IPS-18a (cell line): Measurements from ENCODE around the gene GMDS.

Source experiments
- H3K27ac ChIP-seq: one replicate; pipeline ENCODE4 v1.5.1; 2013; ENCODE audit warnings: low read length
- H3K27me3 ChIP-seq: one replicate; pipeline ENCODE4 v1.6.1; 2013; ENCODE audit warnings: mild to moderate bottlenecking, low read length; ENCODE audit not compliant: control insufficient read depth, insufficient read depth
- H3K36me3 ChIP-seq: one replicate; pipeline ENCODE4 v1.6.1; 2013; ENCODE audit warnings: low read depth, low read length; ENCODE audit not compliant: control insufficient read depth
- H3K4me1 ChIP-seq: one replicate; pipeline ENCODE4 v1.6.1; 2013; ENCODE audit warnings: low read depth, low read length; ENCODE audit not compliant: control insufficient read depth
- H3K4me3 ChIP-seq: one replicate; pipeline ENCODE4 v1.5.1; 2013; ENCODE audit warnings: low read length
- H3K9ac ChIP-seq: one replicate; pipeline ENCODE4 v1.6.1; 2013; ENCODE audit warnings: mild to moderate bottlenecking, low read length, moderate library complexity
- H3K9me3 ChIP-seq: one replicate; pipeline ENCODE4 v1.6.1; 2013; ENCODE audit warnings: low read depth, low read length; ENCODE audit not compliant: control insufficient read depth

Gene GMDS

DNA sequence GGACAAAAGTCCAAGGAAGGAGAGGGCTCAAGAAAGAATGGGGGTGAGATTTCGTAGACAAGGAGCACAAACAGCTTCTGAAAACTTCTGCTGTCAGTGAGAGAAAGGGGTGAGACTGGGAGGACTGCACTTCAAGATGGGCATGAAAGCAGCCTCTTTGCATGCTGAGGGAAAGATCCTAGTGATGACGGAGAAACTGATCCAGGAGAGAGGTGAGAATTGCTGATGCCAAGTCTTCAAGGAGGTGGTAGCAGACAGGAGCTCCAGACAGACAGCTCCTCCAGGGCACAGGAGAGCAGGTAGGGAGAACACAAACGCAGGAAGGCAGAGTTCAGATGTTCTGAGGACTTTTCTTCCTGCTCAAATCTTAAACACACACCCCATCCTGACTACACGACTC is 303.9 kb downstream of the GMDS start:
- Histone ChIP-seq H3K36me3 (no peaks in the 10 kb centered on the region), H3K4me1 (peaks cover 4% of the 10 kb centered on the region), H3K4me3 (no peak overlapping the region), H3K27ac (no peak overlapping the region), H3K9ac (no peak overlapping the region), H3K27me3 (no peaks in the 10 kb centered on the region), H3K9me3 (no peaks in the 10 kb centered on the region)

DNA sequence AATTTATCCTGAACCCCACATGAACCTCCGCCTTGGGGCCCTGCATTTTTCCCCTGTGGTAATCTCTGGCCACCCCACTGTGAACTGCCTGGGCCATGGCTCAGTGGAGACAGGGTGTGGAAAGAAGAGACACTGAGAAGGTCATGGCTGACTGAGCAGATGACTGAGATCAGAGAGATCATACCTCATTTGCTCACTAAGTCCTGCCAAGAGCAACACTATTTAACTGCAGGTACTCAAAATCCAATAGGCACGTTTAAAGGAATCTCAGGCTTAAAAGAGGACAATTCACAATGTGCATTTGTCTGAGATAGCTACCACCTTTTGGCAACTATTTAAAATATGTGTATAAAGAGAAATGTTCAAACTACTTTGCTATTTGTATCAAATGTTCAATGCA is 305.0 kb downstream of the GMDS start:
- Histone ChIP-seq H3K4me1 (no peaks in the 10 kb centered on the region), H3K4me3 (no peak overlapping the region), H3K27ac (no peak overlapping the region), H3K9me3 (no peaks in the 10 kb centered on the region), H3K9ac (no peak overlapping the region), H3K36me3 (no peaks in the 10 kb centered on the region), H3K27me3 (no peaks in the 10 kb centered on the region)

DNA sequence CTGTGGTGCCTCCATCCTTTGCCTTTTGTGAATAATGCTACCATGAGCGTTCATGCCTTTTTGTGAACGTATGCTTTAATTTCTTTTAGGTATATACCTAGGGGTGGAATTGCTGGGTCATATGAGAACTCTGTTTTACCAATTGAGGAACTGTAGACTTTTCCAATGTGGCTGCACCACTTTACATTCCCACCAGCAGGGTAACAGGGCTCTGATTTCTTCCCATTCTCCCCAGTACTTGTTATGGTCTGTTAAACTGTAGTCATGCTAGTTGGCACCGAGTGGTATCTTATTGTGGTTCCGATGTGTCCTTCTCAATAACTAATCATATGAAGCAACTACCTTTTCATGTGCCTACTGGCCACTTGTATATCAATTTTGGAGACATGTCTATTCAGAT is 312.1 kb downstream of the GMDS start:
- H3K4me1 ChIP-seq, result no peaks in the 10 kb centered on the region
- H3K27me3 ChIP-seq, result no peaks in the 10 kb centered on the region
- no peak overlapping the region for H3K27ac ChIP-seq

DNA sequence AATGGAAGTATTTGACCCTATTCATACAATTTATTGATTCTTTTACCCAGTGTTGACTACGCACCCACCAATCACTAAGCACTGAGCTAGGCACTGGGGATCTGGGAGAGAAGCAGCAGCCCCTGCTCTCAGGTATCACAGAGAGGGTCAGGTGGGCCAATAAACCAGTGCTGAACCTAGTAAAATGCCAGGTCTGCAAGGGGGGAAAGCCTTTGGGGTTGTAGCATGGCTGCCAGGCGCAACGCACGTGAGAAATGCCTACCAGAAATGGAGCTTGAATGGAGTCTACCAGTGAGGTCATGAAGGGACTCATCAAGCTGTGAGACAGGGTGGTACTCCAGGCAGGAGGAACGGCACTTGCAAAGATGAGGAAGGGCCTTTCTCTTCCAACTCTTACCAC is 313.6 kb downstream of the GMDS start:
- Histone ChIP-seq H3K27me3 (no peaks in the 10 kb centered on the region), H3K27ac (no peak overlapping the region), H3K9ac (no peak overlapping the region), H3K9me3 (no peaks in the 10 kb centered on the region), H3K4me1 (no peaks in the 10 kb centered on the region), H3K4me3 (no peak overlapping the region), H3K36me3 (no peaks in the 10 kb centered on the region)

More for the DNA sequence above, 312.1 kb downstream of the GMDS start:
- Histone ChIP-seq H3K9me3 (no peaks in the 10 kb centered on the region), H3K36me3 (no peaks in the 10 kb centered on the region), H3K4me3 (no peak overlapping the region), H3K9ac (no peak overlapping the region)

DNA sequence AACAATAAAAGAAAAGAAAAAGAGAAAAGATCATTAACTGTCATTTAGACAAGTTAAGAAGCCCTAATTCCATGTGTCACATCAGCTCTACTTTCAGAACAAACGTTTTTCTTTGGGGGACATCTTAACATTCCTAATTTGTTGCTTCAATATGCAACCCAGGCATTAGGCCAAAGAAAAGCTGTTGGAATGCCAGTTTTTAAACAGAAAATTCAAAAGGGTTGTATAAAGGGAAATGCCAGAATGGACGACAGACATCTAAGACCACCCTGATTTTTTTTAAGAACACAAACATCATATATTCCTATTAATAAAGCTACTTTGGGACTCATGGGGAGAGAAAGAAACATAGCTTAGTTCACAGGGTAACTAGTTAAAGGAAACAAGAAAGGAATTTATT is 315.0 kb downstream of the GMDS start:
- Histone ChIP-seq H3K9ac (no peak overlapping the region), H3K27me3 (no peaks in the 10 kb centered on the region), H3K9me3 (no peaks in the 10 kb centered on the region), H3K36me3 (no peaks in the 10 kb centered on the region), H3K27ac (no peak overlapping the region), H3K4me3 (no peak overlapping the region), H3K4me1 (no peaks in the 10 kb centered on the region)

DNA sequence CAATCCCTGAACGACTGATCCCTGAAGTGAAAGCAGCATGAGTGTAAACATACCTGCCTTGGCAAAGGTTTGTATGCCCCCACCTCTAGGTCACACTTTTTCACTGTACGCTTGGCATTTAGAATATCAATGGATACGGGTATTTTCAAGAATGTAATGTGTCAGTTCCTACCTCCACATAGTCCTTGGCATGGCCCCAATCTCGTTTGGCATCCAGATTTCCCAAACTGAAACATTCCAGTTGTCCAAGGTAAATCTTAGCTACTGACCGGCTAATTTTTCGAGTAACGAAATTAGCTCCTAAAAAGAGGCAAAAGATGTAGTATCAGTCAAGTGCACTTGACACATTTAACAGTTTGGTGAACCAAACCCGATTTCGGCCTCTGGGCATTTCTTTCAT is 315.5 kb downstream of the GMDS start:
- Histone ChIP-seq H3K4me3 (no peak overlapping the region), H3K9me3 (no peaks in the 10 kb centered on the region), H3K36me3 (no peaks in the 10 kb centered on the region), H3K27me3 (no peaks in the 10 kb centered on the region), H3K27ac (no peak overlapping the region), H3K4me1 (no peaks in the 10 kb centered on the region), H3K9ac (no peak overlapping the region)

DNA sequence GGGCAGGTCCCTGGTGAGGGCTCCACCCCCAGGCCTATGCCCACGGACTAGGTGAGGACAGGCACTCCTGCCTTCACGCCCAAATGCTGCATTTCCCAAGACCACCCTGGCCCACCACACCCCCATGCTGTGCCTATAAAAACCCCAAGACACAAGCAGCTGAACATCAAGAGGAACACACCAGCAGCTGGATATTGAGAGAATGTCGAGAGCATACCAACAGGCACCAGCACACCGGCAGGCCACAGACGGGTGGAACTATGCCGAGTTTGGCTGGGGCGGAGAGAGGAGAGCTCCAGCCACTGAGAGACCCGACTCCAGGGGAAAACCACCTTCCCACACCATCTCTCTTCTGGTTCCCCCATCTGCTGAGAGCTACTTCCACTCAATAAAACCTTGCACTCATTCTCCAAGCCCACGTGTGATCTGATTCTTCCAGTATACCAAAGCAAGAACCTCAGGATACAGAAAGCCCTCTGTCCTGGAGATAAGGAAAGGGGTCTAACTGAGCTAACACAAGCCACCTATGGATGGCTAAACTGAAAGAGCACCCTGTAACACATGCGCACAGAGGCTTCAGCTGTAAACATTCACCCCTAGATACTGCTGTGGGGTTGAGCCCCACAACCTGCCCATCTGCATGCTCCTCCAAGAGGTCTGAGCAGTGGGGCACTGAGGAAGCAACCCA is 319.5 kb downstream of the GMDS start:
- Histone ChIP-seq H3K9me3 (no peaks in the 10 kb centered on the region), H3K27ac (no peak overlapping the region), H3K4me1 (no peaks in the 10 kb centered on the region), H3K9ac (no peak overlapping the region), H3K4me3 (no peak overlapping the region), H3K36me3 (no peaks in the 10 kb centered on the region), H3K27me3 (no peaks in the 10 kb centered on the region)

DNA sequence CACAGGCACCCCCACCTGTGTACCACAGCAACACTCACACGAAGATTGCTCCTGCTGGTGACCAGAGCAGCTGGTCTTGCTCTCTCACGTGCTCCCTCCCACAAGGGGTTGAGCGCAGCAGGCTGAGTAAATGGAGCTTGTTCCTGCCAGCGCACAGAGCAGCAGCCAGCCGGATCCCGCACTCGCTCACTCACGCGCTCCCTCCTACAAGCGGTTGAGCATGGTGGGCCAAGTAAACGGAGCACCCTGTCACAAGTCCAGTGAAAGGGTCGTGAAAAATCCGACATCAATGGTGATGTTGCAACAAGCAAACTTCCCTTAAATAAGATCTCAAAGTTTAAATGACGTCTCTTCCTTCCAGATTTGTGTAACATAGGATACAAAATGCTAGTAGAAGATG is 322.0 kb downstream of the GMDS start:
- no peaks in the 10 kb centered on the region for H3K9me3 ChIP-seq
- H3K4me3 ChIP-seq, result no peak overlapping the region
- H3K27ac ChIP-seq, result no peak overlapping the region
- H3K27me3 ChIP-seq, result no peaks in the 10 kb centered on the region
- H3K36me3 ChIP-seq, result no peaks in the 10 kb centered on the region
- H3K4me1 ChIP-seq, result no peaks in the 10 kb centered on the region
- no peak overlapping the region for H3K9ac ChIP-seq

DNA sequence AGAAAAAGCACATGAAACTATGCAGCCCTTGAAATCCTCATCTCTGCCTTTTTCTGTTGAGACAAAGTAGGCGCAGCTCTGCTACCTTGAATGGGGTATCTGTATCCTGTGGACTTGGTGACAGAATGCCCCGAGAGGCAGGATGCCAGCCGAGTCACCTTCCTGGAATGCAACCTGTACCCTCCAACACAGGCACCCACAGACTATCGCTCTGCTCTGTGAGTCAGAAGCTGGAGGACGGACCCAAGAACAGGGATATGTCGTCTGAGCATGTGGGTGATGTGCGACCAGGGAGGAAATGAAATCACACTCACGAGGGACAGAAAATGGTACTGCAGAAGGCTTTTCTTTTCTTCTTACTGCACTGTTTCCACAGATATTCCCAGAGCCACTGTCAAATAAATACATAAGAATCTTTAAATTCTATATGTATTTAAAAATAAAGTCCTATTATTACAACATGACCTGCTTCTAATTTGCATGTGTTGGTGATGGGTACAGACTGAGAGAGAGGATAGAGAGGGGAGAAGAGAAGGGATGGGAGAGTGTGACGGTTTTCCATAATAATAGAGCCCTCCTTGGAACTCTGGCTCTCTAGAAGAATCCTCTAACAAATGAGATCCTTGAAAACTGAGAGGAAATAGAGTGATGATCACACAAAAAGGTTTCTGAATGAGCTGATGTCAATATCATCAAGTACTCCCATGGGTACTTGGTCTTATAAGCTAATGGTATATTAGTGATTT is 327.6 kb downstream of the GMDS start:
- Histone ChIP-seq H3K9me3 (no peaks in the 10 kb centered on the region), H3K36me3 (no peaks in the 10 kb centered on the region), H3K4me1 (no peaks in the 10 kb centered on the region), H3K27ac (no peak overlapping the region), H3K27me3 (no peaks in the 10 kb centered on the region), H3K9ac (no peak overlapping the region), H3K4me3 (no peak overlapping the region)

DNA sequence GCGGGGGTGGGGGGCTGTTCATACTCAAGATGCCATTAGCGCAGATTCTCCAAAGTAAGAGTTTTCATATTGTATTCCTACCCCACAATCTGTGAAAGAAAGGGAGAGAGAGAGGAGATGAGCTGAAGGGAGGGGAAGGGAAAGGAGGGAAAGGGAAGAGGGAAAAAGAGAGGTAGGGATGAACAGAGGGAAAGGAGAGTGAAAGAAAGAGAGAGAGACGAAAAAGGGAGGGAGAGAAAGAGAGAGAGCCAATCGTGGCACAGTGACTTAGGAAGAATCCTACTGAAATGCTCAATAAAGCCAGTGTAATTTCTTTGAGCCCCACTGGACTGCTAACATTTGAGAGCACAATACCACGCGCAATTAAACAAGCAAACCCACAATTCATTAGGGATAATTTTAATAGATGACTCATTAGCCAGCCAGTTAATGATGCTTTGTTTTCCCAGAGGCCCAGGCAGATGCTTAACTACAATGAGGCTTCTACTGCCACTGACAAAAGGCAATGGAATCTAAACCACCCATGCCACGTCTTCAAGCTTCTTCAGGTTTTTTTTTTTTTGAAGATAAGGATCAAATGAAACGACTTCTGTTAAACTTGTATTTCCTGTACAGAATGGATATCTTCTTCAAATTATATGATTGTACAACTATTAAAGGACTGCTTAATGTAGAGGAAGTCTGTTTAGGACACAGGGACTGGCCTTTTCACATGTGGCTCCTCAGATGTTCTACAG is 328.9 kb downstream of the GMDS start:
- Histone ChIP-seq H3K27ac (no peak overlapping the region), H3K36me3 (no peaks in the 10 kb centered on the region), H3K9me3 (no peaks in the 10 kb centered on the region), H3K9ac (no peak overlapping the region), H3K27me3 (no peaks in the 10 kb centered on the region), H3K4me3 (no peak overlapping the region), H3K4me1 (no peaks in the 10 kb centered on the region)

DNA sequence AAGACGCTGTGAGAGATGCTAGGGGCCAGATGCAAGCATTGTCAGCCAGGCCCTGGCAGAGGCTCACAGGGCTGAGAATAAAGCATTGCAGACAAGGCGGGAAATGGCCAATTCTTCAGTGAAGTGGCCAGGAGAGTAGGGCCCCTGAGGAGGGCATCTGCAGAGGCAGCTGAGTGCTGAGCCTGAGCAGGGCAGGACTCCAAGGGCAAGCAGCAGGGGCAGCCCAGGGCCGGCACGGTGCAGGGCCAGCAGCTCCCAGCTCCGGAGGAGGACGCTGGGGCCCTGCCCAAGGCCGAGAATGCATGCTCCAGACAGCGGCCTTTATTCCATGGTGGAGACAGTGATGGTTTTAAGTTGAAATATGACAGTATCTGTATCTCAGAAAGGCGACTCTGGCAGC is 330.2 kb downstream of the GMDS start:
- H3K9me3 ChIP-seq, result no peaks in the 10 kb centered on the region
- H3K4me3 ChIP-seq, result no peak overlapping the region
- H3K9ac ChIP-seq, result no peak overlapping the region
- no peaks in the 10 kb centered on the region for H3K36me3 ChIP-seq
- H3K4me1 ChIP-seq, result no peaks in the 10 kb centered on the region
- H3K27me3 ChIP-seq, result no peaks in the 10 kb centered on the region
- H3K27ac ChIP-seq, result no peak overlapping the region
